GM21390 (cell line): ENCODE results near the gene CERS3.
"Not testable (repeated sequence)": the region's sequence is repeated elsewhere in the genome, so short reads cannot be mapped to it uniquely, and the experiment has no call there.

ENCODE experiments used
- ATAC-seq: cut with Tn5 transposase; IDR thresholded peaks from one replicate; pipeline ENCODE4 v1.9.1; 2021; ENCODE audit not compliant: unreplicated experiment

CERS3 gene

DNA sequence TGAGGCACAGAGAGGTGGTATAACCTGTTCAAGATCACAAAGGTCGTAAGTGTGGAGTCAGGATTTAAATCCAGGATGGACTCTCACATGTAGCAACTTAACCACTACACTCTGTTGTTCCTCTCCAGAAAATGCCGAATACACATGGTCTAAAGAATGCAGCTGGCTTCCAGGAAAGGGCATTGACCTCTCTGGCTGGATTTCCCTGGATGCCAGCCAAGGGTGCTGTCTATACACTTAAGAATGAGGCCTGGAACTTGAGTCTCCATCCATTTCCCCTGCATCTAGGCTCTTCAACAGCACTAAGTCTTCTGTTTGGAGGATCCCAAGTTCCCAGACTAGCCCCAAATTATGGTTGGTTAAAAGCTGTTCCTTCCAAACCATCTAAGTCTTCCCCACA is 60.5 kb downstream of the CERS3 start:
- no peak for ATAC-seq

DNA sequence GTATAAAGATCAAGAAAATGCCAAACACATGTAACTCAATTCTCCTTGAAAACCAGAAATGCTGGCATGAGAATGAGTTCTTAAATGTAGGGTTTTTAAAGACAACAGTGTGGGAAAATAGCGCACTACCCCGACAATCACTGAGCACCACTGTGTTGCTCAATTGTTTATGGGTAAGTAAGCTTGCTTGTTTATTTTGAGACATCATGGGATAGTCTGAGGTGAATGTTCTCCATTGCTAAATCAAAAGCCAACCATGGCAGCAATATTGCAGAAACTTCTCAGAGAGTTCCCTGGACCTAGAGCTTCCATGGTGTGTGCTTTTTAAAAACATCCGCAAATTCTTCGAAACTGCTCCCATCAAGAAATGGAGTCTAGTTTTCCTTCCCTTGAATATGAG is 62.7 kb downstream of the CERS3 start:
- no peak for ATAC-seq

DNA sequence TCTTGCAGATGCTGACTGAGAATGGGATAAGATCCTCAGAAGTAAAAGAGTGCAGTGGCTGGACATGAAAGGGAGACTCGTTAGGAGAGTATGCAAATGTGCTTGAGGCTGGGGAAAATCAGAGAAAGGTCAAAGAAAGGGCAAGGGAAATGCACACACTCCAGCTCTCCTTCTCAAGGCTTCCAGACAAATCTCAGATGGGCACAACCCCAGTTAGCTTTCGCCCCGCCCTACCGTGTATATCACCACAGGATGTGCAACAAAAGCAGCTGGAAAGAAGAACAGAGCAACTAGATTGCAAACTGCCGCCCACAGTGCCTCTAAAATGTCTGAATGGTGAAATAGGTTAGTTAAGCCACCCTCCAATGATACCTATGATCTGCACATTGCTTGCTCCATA is 63.9 kb downstream of the CERS3 start:
- ATAC-seq = no peak

DNA sequence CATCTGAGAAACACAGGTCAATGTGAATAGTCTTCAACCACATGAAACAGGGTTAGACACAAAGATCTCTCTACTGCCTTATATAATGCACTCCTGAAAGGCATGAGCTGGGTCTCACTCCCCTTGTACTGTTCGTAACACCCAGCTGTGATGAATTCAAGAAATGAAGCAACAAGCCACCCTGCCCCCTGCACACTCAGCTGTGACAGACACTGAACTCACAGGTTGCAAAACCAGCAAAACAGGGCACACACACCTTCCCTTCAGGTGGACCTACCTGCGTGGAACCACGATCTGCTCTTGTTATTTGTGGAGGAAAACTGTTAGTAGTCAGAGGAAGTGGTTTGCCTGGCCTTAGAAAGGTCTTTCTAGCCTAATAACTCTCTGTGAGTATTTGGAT is 64.5 kb downstream of the CERS3 start:
- ATAC-seq = no peak

DNA sequence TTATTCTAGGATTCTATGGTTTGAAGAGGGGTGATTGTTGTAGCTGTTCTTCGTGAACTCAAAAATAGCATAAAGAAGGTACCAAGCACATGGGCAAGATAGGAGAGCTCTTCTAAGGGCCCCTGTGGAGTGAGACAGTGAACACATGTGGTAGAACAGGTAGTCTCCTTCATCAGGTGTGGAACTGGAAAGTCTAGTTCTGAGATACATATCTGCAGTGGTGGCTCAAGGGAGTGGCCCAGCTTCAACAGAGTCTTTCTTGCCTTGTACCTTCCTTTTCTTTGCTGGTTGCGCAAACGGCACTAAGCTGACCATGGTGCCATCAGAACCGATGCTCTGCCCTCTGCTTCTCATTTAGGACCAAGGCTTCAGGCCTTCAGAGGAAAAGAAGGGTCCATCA is 65.2 kb downstream of the CERS3 start:
- no peak for ATAC-seq

DNA sequence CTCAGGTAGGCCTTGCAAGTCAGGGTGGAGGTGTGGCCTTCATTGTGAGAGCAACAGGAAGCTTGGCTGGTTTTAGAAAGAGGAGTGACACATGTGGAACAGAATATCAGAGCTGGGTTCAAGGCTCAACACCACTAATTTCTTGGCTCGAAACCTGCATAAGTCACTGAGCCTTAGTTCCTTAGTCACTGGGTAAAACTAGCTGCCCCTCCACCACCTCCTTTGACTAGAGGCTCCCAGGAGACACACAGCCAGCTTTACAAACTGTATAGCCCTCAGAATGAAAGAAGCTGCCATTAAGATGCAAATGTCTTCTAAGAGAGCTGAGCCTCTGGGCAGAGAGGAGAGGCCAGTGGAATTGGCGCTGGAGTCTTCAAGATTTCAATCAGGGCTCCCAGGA is 67.7 kb downstream of the CERS3 start:
- ATAC-seq = peak; percentile 72

DNA sequence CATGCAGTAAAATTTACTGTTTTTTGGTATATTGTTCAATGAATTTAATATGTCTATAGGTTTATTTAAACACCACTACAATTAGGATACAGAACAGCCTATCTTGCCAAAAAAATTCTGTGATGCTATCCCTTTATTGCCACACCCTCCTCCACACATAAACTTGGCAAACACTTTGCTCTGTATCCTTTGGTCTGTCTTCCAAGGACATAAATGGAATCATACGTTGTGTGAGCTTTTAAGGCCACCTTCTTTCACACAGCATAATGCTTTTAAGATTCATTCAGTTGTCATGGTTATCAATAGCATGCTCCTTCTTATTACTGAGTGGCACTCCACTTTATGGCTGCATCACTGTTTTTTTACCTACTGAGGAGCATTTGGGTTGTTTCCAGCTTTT is 71.5 kb downstream of the CERS3 start:
- ATAC-seq = no peak

DNA sequence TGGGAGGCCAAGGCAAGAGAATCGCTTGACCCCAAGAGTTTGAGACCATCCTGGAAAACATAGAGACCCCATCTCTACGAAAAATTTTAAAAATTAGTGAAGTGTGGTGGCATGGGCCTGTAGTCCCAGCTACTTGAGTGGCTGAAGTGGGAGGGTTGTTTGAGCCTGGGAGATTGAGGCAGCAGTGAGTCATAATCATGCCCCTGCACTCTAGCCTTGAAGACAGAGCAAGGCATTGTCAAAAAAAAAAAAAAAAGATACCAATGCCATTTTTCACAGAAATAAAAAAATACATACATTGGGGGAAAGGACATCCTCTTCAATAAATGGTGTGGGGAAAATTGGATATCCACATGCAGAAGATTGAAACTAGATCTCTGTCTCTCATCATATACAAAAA is 74.6 kb downstream of the CERS3 start:
- ATAC-seq = no peak

DNA sequence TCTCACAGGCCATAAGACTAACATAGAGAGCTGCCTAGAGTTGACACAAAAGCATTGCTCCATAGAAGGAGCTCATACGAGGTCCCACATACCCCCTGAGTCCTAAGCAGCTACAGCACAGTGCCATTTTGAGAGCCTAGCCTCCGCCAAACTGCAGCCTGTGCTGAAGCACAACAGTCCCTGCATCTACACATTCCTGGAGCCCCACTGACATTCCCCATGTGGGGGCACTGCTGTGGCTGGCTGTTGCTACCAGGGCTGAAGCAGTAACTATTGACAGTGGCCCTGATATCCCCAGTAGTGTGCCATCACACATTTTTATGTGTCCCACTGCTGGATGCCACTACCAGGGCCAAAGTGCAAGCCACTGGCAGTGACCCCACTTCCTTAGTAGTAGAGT is 80.3 kb downstream of the CERS3 start:
- ATAC-seq = no peak

DNA sequence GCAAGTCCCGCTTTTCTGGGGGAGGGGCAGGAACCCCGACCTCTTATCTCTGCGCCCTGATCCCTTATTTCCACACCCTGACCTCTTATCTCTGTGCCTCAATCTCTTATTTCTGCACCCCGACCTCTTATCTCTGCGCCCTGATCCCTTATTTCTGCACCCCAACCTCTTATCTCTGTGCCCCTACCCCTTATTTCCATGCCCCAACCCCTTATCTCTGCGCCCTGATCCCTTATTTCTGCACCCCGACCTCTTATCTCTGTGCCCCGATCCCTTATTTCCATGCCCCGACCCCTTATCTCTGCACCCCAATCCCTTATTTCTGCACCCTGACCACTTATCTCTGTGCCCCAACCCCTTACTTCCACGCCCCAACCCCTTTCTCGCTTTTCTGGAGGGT is 87.7 kb downstream of the CERS3 start:
- ATAC-seq = not testable (repeated sequence)

DNA sequence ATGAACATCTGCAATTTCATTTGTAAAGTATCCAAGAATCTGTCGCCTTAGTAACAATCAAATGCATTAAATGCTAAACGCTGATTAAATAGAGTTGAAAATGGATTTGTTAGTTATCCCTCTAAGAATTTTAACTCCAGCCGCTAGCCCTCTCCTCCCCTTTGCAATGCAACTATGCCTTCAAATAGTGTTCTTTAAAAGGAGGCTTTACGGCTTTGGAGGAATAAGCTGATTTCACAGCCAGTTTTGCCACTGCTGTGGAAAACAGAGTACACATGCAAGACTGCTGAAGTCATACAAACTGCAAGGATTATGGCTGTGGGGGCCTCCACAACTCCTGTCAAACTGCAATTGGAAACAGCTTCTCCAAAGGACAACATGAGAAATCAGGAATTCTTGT is 89.2 kb downstream of the CERS3 start:
- ATAC-seq = no peak

DNA sequence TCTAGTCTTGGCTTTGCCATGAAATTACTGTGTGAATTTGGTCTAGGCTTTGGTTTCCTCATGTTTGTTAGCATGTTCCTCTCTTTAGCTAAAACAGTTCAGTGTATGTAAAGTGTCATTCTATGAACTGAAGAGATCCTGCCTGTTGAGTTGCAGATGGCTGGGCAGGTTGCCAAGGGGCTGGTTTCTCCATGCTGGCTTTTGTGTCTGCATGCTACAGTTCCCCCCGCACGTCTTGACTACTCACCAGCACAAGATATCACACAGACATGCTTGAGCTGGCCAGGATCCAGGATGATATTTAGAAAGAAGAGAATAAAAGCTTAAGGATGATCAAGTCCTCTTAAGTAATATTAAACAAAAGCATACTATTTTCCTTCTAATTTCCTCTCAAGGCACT is 90.2 kb downstream of the CERS3 start:
- ATAC-seq = peak; percentile 98

DNA sequence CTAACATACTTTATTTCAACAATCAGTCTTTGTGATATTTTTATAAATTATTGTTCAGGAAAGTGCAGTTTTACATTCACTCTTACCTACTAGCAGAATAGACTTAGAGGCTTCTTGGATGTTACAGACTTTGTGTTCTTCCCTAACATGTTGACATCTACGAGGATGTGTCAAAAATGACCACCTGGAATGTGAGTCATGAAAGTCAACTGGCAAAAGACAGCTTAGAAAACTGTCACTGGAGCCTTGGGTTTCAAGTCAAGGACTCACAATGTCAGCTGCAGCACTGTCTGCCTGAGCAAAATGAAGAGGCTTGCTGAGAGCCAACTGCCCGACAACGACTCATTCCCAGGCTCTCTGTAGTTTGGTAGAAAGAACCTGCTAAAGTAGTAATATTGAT is 91.5 kb downstream of the CERS3 start:
- ATAC-seq = no peak

DNA sequence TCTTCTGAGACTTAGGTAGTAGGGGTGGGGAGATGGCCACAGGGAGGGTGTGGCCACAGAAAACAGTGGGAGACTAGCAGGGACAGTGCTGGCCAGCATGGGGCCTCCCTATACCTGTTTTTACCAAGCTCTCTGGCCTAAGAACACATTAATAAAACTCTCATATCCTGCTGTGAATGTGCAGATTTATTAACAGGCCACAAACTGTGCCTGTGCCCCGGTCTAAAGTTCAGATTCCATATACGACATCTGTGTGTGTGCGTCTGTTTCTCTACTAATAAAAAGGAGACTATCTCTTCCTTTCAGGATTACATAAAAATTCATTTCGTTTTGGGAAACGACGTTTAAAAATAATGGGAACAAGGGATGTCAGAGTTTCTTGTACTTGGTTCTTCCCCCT is 94.2 kb downstream of the CERS3 start:
- no peak for ATAC-seq

DNA sequence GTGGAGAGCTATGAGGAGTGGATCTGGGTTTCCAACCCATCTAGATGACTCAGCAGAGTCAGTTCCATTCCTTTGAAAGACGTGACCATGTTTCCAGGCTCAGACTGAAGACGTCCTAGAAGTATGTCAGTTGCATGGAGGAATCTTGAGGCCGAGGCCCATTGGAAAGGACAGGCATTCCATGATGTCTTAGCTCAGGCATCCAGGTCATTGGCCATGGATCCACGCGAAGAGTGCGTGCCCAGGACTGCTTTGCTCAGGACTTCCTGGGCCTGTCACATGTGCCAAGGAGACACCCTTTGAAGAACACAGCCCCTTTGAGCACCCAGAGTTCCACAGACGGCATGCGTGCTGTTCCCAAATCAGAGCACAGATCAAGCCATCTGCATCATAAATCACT is 94.7 kb downstream of the CERS3 start:
- no peak for ATAC-seq

DNA sequence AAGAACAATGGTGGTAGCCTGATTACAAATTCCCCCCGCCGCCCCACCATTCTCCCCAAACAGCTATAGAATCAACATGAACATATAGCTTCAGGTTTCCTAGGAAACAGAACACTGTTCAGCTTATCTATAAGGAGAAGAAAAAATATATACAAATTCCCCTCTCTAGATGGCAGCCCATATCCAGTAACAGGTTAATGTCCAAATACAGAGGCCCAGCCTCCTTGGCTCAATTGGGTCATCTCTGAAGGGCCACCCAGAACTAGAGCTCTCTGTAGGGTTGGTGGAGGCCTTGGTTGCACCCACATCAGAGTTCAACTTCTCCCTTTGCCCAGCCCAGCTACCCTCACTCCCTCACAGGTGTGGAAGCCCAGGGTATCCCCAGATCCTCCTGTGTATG is 95.4 kb downstream of the CERS3 start:
- ATAC-seq = no peak

DNA sequence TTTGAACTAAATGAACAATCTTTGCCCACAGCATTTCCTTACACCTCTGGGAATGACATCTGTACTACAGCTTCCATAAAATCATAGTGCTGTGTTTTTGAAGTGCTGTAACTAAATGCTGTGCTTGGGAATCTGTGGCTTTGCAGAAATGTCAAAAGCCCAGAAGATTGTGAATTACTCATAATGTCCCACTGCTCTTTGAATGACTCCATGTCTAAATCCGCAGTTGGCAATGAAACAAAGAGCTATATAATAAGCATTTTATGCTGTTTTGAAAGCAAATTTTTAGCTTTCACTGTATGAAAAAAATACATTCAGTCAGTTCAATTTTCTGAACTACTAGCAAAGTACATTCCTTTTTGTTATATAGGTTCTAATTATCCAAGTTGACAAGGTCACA is 98.3 kb downstream of the CERS3 start:
- ATAC-seq = no peak

DNA sequence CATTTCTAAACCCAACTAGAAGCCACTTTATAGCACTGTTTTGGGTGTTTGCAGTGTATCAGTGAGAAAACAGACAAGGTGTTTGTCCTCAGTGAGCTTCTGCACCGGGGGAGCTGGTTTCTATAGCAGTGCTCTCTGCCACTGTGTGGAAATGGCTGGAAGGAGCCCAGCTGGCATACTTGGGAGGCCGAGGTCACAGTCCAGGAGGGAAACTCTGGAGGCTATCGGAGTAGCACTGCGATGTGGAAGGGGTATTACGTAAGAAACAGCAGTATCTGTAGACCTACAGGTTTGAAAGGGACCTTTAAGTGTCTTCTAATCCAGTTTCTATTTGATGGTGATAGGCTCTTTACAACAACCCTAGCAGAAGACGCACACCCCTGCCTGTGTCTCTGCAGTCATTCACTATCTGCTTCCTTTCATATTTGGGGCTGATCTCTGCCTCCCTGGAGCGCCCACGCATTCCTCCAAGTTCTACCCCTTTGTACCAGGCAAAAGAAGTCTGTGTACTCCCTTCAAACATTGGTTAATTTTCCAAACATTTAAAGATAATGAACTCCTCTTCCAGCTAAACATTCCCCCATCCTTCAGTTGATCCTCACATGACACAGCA is 99.5 kb downstream of the CERS3 start:
- ATAC-seq = no peak

DNA sequence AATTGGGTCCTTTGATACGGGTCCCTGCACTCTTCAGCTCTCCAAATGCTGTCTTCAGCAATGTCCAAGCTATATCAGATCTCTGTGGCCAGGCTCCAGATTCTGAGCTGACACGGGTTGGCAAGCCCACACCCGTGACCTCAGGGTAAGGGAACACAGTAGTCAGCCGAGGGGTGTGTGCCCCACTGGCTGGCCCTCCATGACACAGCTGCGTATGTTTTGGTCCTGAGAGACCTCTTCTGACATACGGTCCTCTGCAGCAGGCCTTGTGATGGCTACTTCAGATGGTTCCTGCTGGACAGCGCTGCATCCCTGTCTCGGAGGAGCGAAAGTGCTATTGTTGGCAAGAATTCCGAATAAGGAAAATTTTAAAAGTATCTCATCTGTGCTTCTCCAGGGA is 101.8 kb downstream of the CERS3 start:
- ATAC-seq = no peak

DNA sequence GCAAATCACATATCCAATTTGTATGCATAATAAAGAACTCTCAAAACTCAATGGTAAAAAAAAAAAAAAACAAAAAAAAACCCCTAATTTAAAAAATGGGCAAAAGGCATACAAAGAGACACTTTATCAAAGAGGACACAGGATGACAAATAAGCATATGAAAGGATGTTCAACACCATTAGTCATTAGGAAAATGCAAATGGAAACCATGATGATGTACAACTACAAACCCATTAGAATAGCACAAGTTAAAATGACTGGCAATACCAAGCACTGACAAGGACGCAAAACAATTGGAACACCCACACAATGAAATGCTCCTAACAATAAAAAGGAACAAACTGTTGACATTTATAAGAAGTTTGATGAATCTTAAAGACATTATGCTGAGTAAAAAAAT is 123.6 kb downstream of the CERS3 start:
- ATAC-seq = no peak

DNA sequence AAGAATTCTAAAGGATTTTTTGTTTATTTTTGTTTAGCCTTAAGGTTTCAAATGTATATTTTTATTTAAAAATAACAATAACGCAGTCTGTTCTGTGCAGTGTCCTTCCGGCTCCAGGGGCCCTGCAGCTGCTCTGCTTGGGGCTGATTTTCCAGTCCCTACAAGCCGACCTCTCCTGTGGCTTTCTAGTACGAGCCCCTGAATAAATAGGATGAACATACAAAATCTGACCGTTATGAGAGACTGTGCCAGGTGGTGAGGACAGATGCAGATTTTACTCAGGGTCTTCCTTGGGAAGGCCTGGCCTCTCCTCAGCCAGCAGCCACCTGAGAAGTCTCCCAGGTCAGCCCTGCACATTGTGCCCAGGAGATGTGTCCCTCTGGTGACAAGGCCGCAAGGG is 127.8 kb downstream of the CERS3 start:
- ATAC-seq = no peak

DNA sequence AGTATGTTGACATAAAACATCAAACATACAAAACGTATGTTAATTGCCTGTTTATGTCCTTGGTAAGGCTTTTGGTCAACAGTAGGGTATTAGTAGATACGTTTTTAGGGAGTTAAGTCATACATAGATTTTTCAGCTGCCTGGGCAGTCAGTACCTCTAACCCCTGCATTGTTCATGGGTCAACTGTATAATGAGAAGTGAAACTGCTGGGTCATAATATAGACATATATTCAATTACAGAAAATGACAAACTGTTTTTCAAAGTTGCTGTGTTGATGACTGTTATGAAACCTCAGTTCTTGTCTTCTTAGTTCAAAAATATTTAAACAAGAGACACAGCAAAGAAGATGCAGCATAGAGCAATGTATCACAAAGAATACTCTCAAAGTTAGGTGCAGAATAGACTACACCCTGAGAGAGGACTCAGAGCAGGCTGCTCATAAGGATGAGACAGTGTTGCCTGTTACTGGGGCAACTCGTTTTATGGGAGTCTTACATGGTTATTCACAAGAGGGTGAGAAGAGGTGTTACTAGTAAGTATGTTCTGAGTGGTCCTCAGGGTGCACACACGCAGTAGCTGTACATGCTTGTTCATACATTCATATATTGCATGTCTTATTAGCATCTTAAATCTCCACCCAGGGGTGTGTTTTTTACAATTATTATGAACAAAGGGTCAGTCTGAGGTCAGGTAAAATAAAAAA is 133.9 kb downstream of the CERS3 start:
- ATAC-seq = no peak

DNA sequence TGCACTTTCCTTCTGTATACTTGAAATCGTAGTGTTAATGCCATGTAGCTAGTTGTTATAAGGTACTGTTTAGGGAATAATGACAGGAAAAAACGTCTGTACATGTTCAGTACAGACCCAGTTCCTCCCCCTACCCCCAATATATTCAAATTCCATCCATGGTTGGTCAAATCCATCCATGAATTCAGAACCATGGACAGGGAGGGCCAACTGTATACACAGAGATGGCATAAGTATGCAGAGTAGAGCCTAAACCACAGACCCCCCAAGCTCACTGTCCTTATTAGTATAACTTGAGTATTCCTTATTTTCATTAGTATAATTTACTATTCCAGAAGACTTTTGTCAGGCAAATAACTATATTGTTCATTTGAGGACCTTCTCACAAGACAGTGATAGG is 135.7 kb downstream of the CERS3 start:
- no peak for ATAC-seq
